ENCODE data around the gene EFHC2. TPM values are rescaled to one million over a fixed set of nuclear protein-coding genes. Genes with fewer than 3 reads are reported as not detected.

EFHC2 gene
- total RNA-seq, 1 donor from 2014 or later = not detected

- H3K36me3 Mint-ChIP-seq (ENCODE audit: low read depth) = no peaks in the 10 kb centered on the region
- no peak for ATAC-seq (ENCODE audit: low read depth)
- H3K9me3 Mint-ChIP-seq = peaks cover 7% of the 10 kb centered on the region
- DNase-seq = no peak
- peaks cover 1% of the 10 kb centered on the region for H3K27me3 Mint-ChIP-seq
- intact Hi-C loops (cut with micrococcal nuclease) = no loop called here
- no peaks in the 10 kb centered on the region for H3K4me1 Mint-ChIP-seq
- CTCF ChIA-PET = no interaction called here
- no peak overlapping the region for H3K4me3 Mint-ChIP-seq
- no peak overlapping the region for H3K27ac Mint-ChIP-seq
- TF ChIP-seq CTCF (IDR thresholded peaks at IDR 0.05) = no peak
- POLR2A ChIA-PET = no interaction called here
Observed at GRCh38 chrX:44105228-44105913, 238.1 kb downstream of the EFHC2 start.

- H3K27ac Mint-ChIP-seq = no peak overlapping the region
- peaks cover 1% of the 10 kb centered on the region for H3K27me3 Mint-ChIP-seq
- peaks cover 7% of the 10 kb centered on the region for H3K9me3 Mint-ChIP-seq
- intact Hi-C loops (cut with micrococcal nuclease) = no loop called here
- ATAC-seq (ENCODE audit: low read depth) (no peak), DNase-seq (no peak)
- H3K4me1 Mint-ChIP-seq = no peaks in the 10 kb centered on the region
- no peak for TF ChIP-seq CTCF (IDR thresholded peaks at IDR 0.05)
- no peak overlapping the region for H3K4me3 Mint-ChIP-seq
- CTCF ChIA-PET = no interaction called here
- POLR2A ChIA-PET = no interaction called here
- H3K36me3 Mint-ChIP-seq (ENCODE audit: low read depth) = no peaks in the 10 kb centered on the region
Observed at GRCh38 chrX:44104699-44105098, 238.8 kb downstream of the EFHC2 start.

- peaks cover 1% of the 10 kb centered on the region for H3K27me3 Mint-ChIP-seq
- TF ChIP-seq CTCF (IDR thresholded peaks at IDR 0.05) = no peak
- H3K4me3 Mint-ChIP-seq = no peak overlapping the region
- H3K4me1 Mint-ChIP-seq = no peaks in the 10 kb centered on the region
- no peaks in the 10 kb centered on the region for H3K9me3 Mint-ChIP-seq
- DNase-seq = no peak
- H3K27ac Mint-ChIP-seq = no peak overlapping the region
- ChIA-PET POLR2A (no interaction called here), CTCF (no interaction called here)
- no peak for ATAC-seq (ENCODE audit: low read depth)
- intact Hi-C loops (cut with micrococcal nuclease) = no loop called here
- no peaks in the 10 kb centered on the region for H3K36me3 Mint-ChIP-seq (ENCODE audit: low read depth)
Observed at GRCh38 chrX:44101281-44101680, 242.2 kb downstream of the EFHC2 start.

- Mint-ChIP-seq H3K27me3 (peaks cover 1% of the 10 kb centered on the region), H3K4me1 (no peaks in the 10 kb centered on the region), H3K36me3 (ENCODE audit: low read depth) (no peaks in the 10 kb centered on the region), H3K27ac (no peak overlapping the region), H3K4me3 (no peak overlapping the region), H3K9me3 (no peaks in the 10 kb centered on the region)
- ATAC-seq (ENCODE audit: low read depth) = no peak
- intact Hi-C loops (cut with micrococcal nuclease) = no loop called here
- no peak for TF ChIP-seq CTCF (IDR thresholded peaks at IDR 0.05)
- ChIA-PET POLR2A (no interaction called here), CTCF (no interaction called here)
- no peak for DNase-seq
Observed at GRCh38 chrX:44099366-44099765, 244.1 kb downstream of the EFHC2 start.

Other genes starting within 250 kb of the EFHC2 start
- gene FUNDC1, start 199.2 kb upstream of the EFHC2 start, total RNA-seq = 6.6 and 8.1 TPM in 2 replicates